Neural progenitor cell (in vitro differentiated cells): Measurements from ENCODE around the gene FECH.

Experiments used
- EZH2 ChIP-seq: fragments of 200-600 bp; sonication (generic); IDR thresholded peaks from 2 replicates; pipeline ENCODE4 v1.6.1; 2017; ENCODE audit warnings: antibody characterized with exemption, mild to moderate bottlenecking, moderate library complexity
- EZH2phosphoT487 ChIP-seq: fragments of 200-600 bp; sonication (generic); IDR thresholded peaks from 2 replicates; pipeline ENCODE4 v1.6.1; 2017; ENCODE audit warnings: antibody characterized with exemption
- TF ChIP-seq, protein P1 (sequence below): fragments of 200-600 bp; sonication (generic); IDR thresholded peaks from 2 replicates; pipeline ENCODE4 v1.5.1; 2017; ENCODE audit warnings: antibody characterized with exemption, mild to moderate bottlenecking

DNA sequence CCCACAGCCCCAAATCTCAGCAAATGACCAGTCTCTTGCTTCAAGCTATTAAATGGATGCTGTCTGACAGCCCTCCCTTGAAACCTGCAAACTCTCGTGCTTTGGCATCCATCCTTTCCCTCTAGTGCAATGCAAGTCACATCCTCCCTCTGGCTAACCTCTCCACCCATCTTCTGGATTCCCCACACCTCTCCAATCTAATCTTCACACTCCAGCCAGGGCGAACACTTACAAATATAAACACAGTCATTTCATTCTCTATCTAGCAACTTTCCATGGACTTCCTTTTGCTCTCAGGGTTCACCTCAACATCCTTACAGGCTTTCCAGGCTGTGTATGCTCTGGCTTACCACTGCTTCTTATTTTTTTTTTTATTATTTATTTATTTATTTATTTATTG lies 45.2 kb upstream of the FECH start:
- TF ChIP-seq EZH2 (no peak), EZH2phosphoT487 (no peak)
- TF ChIP-seq, protein P1, sequence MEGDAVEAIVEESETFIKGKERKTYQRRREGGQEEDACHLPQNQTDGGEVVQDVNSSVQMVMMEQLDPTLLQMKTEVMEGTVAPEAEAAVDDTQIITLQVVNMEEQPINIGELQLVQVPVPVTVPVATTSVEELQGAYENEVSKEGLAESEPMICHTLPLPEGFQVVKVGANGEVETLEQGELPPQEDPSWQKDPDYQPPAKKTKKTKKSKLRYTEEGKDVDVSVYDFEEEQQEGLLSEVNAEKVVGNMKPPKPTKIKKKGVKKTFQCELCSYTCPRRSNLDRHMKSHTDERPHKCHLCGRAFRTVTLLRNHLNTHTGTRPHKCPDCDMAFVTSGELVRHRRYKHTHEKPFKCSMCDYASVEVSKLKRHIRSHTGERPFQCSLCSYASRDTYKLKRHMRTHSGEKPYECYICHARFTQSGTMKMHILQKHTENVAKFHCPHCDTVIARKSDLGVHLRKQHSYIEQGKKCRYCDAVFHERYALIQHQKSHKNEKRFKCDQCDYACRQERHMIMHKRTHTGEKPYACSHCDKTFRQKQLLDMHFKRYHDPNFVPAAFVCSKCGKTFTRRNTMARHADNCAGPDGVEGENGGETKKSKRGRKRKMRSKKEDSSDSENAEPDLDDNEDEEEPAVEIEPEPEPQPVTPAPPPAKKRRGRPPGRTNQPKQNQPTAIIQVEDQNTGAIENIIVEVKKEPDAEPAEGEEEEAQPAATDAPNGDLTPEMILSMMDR: no peak
